ENCODE results near the gene ZDHHC11B. TPM values are rescaled to one million over a fixed set of nuclear protein-coding genes. Genes with fewer than 3 reads are reported as not detected.
A peak's percentile ranks its signal among the peaks of the same experiment; 100 is the strongest.

Gene ZDHHC11B
- polyA plus RNA-seq, 4 donors, result 3.3 to 5.1 (median 4.5) TPM

GRCh38 chr5:675111-675870 is 109.2 kb downstream of the ZDHHC11B start:
- no peak for DNase-seq (ENCODE audit: low read depth in 4 of 4, low spot score in 3 of 4)

DNA sequence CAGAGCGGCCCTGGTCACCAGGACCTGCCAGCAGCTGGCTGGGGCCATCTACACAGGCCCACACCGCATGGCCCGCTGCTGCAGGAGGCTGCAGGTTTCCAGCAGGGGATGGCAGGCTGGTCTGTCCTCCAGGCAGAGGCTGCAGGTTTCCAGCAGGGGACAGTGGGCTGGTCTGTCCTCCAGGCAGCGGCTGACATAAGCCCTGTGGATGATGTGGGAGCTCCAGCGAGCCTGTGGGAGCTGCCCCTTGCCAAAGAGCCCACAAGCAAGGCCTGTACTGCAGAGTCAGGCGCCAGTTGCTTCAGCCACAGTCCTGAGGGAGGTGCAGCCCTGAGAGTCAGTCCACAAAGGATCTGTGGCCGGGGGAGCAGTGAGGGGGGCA is 109.9 kb downstream of the ZDHHC11B start:
- no peak for DNase-seq (ENCODE audit: low read depth in 4 of 4, low spot score in 3 of 4)

DNA sequence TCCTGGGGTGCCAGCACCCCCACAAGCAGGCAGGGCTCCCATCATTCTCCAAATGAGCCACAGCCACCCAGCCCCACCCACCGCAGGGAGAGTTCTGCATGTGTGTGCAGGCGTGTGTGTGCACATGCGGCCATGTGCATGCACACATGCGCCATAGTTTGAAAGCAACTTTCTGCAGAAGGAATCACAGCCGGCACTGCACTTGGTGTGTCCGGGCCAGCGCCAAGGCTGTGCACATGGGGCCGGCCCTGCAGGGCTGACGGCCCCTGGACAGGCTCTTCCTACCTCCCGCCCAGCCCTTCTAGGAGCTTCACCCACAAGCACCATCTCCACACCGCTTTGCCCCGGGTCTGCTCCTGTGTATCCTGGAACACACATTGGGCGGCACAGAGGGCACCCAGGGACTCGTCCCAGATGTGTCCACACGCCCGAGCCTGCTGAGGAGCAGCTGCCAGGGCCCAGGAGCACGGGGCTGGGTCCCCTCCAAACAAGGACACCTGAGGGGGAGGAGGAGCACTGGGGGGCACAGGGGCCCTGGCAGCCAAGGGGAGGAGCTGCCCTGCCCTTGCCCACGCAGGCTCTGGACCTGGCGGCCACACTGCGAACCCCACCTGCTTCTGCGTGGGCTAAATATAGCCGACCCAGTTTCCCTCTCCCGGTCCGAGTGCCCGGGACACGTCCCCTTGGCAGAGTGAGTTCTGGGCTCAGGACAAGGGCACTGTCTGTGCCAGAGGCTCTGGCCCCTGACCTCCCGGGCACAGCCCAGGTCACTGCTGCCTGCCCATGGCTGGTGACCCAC is 110.5 kb downstream of the ZDHHC11B start:
- no peak for DNase-seq (ENCODE audit: low read depth in 4 of 4, low spot score in 3 of 4)

DNA sequence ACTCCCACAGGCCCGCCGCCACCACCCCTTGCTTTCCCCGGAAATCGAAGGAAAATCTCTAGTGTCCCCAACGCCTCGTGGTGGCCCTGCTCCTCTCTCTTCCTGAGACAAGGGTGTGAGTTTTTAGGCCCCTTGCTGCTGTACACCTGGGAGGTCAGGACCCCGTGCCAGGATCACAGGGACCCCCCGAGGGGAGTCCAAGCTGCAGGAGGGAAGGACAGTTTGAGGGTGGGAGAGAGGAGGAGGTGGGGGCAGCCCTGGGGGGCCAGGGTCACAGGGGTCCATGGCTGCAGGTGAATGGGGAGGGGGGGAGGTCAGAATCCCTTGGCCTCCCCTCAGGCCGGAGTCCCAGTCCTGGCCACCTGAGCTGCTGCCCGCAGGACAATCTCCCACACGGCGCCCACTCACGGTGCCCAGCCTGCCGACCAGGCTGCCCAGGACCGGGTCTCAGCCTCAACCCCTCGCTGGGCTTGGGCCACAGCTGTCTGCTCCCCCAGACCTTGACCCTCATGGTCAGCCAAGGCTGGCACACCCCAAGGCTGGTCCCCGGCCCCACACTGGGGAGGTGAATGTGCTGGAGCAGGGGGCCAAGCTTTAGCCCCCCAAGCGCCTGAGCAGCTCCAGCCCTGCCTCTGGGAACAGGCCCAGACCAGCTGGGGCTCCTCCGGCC is 111.2 kb downstream of the ZDHHC11B start:
- no peak for DNase-seq (ENCODE audit: low read depth in 4 of 4, low spot score in 3 of 4)

DNA sequence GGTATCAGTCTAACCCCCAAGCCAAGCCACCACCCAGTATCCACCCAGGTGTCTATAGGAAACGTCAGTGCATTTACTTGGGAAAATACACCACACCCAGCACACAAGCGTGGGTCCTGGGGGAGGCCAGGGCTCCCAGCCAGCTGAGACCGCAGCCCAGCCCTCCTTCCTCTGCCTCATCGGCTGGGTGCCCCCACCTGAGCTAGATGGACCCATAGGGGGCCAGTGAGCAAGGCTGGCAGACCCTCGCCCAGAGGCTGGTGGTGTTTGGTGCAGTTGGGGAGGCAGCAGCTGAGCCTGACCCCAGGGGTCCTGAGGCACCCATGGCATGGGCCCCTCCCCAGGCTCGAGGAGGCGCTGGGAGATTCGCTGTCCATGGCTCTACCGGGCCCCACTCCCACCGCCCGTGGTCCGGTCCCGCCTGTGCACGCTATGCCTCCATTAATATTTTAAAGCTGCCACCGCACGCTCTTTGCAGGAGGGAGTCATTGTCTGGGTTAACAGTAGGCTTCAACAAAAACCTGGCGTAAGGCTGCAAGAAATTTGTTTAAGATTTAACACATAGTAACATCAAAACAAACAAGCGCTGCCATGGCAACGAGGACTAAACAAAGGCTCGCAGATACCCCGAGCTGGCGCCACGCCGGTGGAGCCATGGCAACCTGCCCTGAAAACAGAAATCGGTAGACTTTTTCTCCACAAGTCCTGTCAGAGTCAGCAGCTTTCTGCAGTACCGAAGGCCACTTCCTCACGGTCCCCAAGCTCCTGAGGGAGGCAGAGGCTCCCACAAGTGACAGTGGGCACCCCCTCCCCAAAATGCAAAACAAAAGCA is 112.0 kb downstream of the ZDHHC11B start:
- DNase-seq (ENCODE audit: low read depth in 4 of 4, low spot score in 3 of 4), result peak; percentile 68 to 83 (median 76)

DNA sequence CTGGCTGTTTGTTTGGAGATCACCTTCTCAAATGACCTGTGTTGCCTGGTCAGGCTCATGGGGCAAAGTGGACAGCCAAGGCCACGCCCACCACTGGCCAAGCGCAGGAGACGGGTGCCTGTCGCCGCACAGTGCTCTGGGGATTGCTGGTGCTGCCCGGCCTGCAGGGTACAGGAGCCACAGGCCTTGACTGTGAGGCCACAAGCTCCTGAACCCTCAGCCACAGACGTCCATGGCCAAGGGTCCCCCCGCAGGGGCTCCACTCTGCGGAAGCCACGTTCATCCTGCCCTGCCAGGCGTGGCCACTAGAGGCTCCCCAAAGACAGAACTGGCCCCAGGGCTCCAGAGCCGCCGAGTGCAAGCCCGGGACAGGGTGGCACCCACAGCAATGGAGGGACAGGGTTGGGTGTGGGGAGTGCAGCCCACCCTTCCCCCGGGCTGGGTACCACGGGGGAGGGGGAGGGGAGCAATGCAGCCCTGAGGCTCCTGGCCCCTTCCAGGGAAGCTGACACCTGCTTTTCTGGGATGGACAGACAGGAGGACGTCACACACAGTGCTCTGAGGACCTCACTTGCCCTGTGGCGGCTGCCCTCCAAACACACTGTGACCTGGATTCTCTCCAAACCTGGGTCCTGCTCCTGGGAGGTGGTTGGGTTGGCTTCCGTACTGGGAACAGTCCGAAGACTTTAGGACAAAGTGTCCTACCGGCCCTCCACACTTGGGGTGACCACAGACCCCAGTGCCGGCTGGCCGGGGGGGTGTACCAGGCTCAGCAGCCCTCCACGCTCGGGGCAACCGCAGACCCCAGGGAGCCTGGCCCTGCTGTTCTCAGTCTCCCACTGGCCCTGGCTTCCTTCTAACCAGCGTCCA is 112.8 kb downstream of the ZDHHC11B start:
- peak in 3 of 4 donors; percentile 36 to 44 (median 41) for DNase-seq (ENCODE audit: low read depth in 4 of 4, low spot score in 3 of 4)

- no peak for DNase-seq (ENCODE audit: low read depth in 4 of 4, low spot score in 3 of 4)
Measured at GRCh38 chr5:670396-671270, 113.9 kb downstream of the ZDHHC11B start.

DNA sequence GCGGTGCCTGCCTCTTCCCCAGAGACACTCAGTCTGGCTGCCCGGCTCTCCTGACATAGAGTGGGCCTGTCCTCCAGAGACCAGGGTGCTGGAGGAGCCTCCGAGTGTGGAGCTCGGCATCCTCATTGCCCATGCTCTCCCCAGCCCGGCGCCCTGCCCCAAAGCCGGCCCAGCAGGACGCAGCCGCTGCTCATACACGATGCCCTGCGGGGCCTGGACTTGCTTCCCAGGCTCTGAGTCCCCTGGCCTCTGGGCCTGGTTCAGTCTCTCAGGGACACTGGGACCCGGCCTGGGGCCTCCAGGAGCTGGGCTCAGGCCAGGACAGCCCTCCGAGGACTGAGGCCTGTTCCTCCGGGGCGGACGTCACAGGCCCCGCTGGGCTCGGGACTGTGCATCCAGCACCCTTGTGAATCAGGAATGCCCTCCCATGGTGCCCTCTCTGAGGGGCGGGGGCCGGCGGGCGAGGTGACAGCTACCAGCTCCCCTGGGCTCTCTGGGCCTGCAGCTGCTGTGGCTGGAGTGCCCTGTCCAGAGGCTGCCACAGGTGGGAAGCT is 114.6 kb downstream of the ZDHHC11B start:
- no peak for DNase-seq (ENCODE audit: low read depth in 4 of 4, low spot score in 3 of 4)

- DNase-seq (ENCODE audit: low read depth in 4 of 4, low spot score in 3 of 4), result no peak
Measured at GRCh38 chr5:669111-669841, 115.3 kb downstream of the ZDHHC11B start.

- DNase-seq (ENCODE audit: low read depth in 4 of 4, low spot score in 3 of 4), result no peak
Measured at GRCh38 chr5:668283-668995, 116.1 kb downstream of the ZDHHC11B start.

- DNase-seq (ENCODE audit: low read depth in 4 of 4, low spot score in 3 of 4), result no peak
Measured at GRCh38 chr5:666816-667498, 117.6 kb downstream of the ZDHHC11B start.

DNA sequence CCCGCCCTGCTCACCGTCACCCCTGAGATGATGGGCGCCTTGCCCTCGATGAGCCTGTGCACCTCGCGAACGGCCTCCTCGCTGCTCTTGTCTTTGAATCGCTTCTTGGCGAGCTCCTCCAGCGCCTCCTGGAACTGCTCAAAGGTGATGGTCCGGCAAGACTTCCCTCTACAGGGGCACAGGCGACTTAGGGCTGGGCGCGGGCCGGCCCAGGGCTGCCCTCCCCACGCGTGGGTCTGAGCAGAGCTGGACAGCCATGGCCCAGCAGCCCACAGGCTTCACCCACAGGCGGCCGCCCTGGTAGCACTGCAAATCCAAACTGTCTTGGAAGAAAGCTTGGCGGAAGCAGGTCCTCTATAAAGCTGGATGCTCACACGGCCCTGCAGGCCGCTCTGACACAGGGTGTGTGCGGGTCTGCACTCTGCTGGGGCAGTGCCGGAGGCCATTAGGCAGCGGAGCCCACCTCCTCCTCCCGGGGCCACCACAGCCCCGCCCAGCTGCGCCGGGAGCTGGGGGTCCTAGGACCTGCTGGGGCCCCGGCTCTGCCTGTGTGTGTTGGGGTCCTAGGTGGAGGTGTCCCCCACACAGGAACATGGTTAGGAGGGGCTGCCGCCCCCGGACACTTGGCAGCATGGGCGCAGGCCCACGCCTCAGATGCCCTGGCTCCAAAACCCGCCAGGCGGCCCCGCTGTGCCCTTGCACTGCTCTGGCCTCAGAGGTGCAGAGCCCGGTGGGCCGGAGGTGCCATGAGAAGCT is 118.4 kb downstream of the ZDHHC11B start:
- DNase-seq (ENCODE audit: low read depth in 4 of 4, low spot score in 3 of 4), result no peak

DNA sequence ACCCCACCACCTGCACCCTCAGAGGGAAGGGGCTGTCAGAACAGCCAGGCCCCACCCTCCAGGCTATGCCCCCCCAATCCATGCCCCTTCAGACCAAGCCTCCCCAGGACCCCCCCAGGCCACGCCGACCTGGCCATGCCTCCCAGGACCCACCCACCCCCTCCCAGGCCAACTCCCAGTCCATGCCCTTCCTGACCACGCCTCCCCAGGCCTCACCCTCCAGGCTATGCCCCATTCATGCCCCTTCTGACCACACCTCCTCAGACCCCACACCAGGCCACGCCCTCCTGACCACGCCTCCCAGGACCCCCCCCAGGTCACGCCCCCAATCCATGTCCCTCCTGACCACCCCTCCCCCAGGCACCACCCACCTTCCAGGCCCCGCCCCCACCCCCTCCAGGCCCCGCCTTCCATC is 119.0 kb downstream of the ZDHHC11B start:
- DNase-seq (ENCODE audit: low read depth in 4 of 4, low spot score in 3 of 4), result no peak

GRCh38 chr5:664994-665360 is 119.6 kb downstream of the ZDHHC11B start:
- DNase-seq (ENCODE audit: low read depth in 4 of 4, low spot score in 3 of 4), result no peak

DNA sequence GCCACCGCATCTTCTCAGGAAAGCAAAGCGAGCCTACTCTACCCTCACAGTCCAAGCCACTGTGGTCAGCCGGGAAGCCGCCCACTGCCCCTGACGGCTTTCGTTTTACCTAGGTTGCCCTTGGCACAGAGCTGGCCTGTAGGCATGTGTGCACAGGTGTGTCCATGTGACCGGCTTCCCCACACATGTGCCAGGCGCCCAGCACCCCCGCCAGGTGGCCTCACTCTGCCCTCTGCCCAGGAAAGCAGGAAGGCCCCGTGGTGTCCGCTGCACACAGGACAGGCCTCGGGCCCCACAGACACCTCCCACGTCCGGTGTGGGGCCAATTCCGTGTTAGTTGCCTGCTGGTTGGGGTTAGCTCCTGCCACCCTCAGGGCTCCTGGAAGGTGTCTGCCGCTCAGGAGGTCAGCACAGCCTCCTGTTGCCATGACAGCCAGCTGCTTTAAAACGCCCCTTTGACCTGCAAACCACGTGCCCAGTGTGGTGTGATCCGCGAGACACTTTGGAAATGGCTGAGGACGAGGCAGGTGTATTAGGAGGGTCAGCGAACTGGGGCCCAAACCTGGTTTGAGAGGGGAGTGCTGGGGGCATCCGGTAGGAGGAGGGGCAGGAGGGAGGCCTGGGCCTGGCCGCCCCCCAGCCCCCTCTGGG is 120.1 kb downstream of the ZDHHC11B start:
- DNase-seq (ENCODE audit: low read depth in 4 of 4, low spot score in 3 of 4), result no peak

All from right renal pelvis (tissue), 4 donors.